Testis (tissue), 2 donors: Measurements from ENCODE around the gene RFK.

Experiments
- CTCF ChIP-seq, 3 experiments: fragments of 450-650 bp in 2 of 3; fragments of 200-600 bp in 1 of 3; sonication (generic) in 1 of 3; IDR thresholded peaks; one replicate each; pipeline ENCODE4 v1.5.1; 2016 to 2019; ENCODE audit warnings: antibody characterized with exemption in 3 of 3, mild to moderate bottlenecking in 2 of 3, moderate library complexity in 1 of 3
- POLR2A ChIP-seq: fragments of 450-650 bp; IDR thresholded peaks from one replicate; pipeline ENCODE4 v1.6.1; 2017; ENCODE audit warnings: antibody characterized with exemption, mild to moderate bottlenecking, moderate library complexity

GRCh38 chr9:76414661-76415060 is 20.4 kb upstream of the RFK start:
- TF ChIP-seq CTCF (IDR thresholded peaks at IDR 0.05), result no peak
- no peak for TF ChIP-seq POLR2A
